OCI-LY3 (cell line): ENCODE measurements around the gene PMEL.
"Not testable (repeated sequence)": the region's sequence is repeated elsewhere in the genome, so short reads cannot be mapped to it uniquely, and the experiment has no call there.

Experiments
- H2AFZ ChIP-seq: fragments of 200-600, 300-600 bp; shearing (Covaris generic); 2 replicates; pipeline ENCODE4 v1.6.0; 2014; ENCODE audit warnings: antibody characterized with exemption, low read depth, low read length
- H3K27ac ChIP-seq: fragments of 200-600, 300-600 bp; sonication (generic); 2 replicates; pipeline ENCODE4 v1.5.1; 2014; ENCODE audit warnings: mild to moderate bottlenecking, low read length, moderate library complexity, mixed read lengths
- H3K27me3 ChIP-seq: fragments of 200-600, 300-600 bp; sonication (generic); 2 replicates; pipeline ENCODE4 v1.6.1; 2014; ENCODE audit warnings: low read depth, low read length, mixed read lengths
- H3K36me3 ChIP-seq: fragments of 200-600, 300-600 bp; sonication (generic); replicated peaks from 2 replicates; pipeline ENCODE3; 2014; ENCODE audit warnings: low read depth, low read length, mixed read lengths
- H3K4me1 ChIP-seq: fragments of 300-600, 200-600 bp; sonication (generic); 2 replicates; pipeline ENCODE4 v1.6.1; 2014; ENCODE audit warnings: low read length, mixed read lengths
- H3K4me2 ChIP-seq: fragments of 200-600, 300-600 bp; sonication (generic); 2 replicates; pipeline ENCODE4 v1.6.1; 2014; ENCODE audit warnings: low read length, mixed read lengths
- H3K4me3 ChIP-seq: fragments of 300-600, 200-600 bp; sonication (generic); 2 replicates; pipeline ENCODE4 v1.5.1; 2014; ENCODE audit warnings: antibody characterized with exemption, mild to moderate bottlenecking, low read length, moderate library complexity
- H3K79me2 ChIP-seq: fragments of 300-600, 200-600 bp; shearing (Covaris generic); 2 replicates; pipeline ENCODE4 v1.6.1; 2014; ENCODE audit warnings: mild to moderate bottlenecking, low read length, mixed read lengths
- H3K9ac ChIP-seq: fragments of 300-600, 200-600 bp; shearing (Covaris generic); 2 replicates; pipeline ENCODE4 v1.6.0; 2014; ENCODE audit warnings: mild to moderate bottlenecking, low read length, moderate library complexity
- H3K9me3 ChIP-seq: fragments of 200-600, 300-600 bp; shearing (Covaris generic); 2 replicates; pipeline ENCODE4 v1.6.1; 2014; ENCODE audit warnings: low read length, mixed read lengths; ENCODE audit not compliant: insufficient read depth
- H4K20me1 ChIP-seq: fragments of 200-600, 300-600 bp; sonication (generic); 2 replicates; pipeline ENCODE4 v1.6.1; 2016; ENCODE audit warnings: low read length, mixed read lengths; ENCODE audit not compliant: insufficient read depth
- EZH2phosphoT487 ChIP-seq: fragments of 200-600 bp; shearing (Covaris generic); IDR thresholded peaks from 2 replicates; pipeline ENCODE4 v1.6.1; 2018; ENCODE audit warnings: antibody characterized with exemption, mixed run types, low read depth
- TF ChIP-seq, protein P1 (sequence below): fragments of 200-600, 300-600 bp; sonication (generic); IDR thresholded peaks from 2 replicates; pipeline ENCODE4 v1.5.1; 2014; ENCODE audit warnings: antibody characterized with exemption, low read length, low read depth

The PMEL gene

GRCh38 chr12:56001487-56002100, 35.8 kb upstream of the PMEL start:
- Histone ChIP-seq H3K4me1 (peaks cover 6% of the 10 kb centered on the region), H3K27ac (no peak overlapping the region), H3K36me3 (peaks cover under 1% of the 10 kb centered on the region), H4K20me1 (no peaks in the 10 kb centered on the region), H3K9me3 (no peaks in the 10 kb centered on the region), H2AFZ (no peak overlapping the region), H3K9ac (no peak overlapping the region), H3K4me2 (no peak overlapping the region), H3K4me3 (no peak overlapping the region), H3K27me3 (no peaks in the 10 kb centered on the region), H3K79me2 (no peaks in the 10 kb centered on the region)
- TF ChIP-seq EZH2phosphoT487: no peak
- TF ChIP-seq, protein P1, sequence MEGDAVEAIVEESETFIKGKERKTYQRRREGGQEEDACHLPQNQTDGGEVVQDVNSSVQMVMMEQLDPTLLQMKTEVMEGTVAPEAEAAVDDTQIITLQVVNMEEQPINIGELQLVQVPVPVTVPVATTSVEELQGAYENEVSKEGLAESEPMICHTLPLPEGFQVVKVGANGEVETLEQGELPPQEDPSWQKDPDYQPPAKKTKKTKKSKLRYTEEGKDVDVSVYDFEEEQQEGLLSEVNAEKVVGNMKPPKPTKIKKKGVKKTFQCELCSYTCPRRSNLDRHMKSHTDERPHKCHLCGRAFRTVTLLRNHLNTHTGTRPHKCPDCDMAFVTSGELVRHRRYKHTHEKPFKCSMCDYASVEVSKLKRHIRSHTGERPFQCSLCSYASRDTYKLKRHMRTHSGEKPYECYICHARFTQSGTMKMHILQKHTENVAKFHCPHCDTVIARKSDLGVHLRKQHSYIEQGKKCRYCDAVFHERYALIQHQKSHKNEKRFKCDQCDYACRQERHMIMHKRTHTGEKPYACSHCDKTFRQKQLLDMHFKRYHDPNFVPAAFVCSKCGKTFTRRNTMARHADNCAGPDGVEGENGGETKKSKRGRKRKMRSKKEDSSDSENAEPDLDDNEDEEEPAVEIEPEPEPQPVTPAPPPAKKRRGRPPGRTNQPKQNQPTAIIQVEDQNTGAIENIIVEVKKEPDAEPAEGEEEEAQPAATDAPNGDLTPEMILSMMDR: no peak

DNA sequence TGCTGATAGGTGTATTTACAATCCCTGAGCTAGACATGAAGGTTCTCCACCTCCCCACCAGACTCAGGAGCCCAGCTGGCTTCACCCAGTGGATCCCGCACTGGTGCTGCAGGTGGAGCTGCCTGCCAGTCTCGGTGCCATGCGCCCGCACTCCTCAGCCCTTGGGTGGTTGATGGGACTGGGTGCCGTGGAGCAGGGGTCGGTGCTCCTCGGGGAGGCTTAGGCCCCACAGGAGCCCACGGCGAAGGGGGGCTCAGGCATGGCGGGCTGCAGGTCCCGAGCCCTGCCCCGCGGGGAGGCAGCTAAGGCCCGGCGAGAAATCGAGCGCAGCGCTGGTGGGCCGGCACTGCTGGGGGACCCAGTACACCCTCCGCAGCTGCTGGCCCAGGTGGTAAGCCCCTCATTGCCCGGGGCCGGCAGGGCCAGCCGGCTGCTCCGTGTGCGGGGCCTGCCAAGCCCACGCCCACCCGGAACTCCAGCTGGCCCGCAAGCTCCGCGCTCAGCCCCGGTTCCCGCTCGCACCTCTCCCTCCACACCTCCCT, 34.2 kb upstream of the PMEL start:
- H3K9me3 ChIP-seq, H3K4me3 ChIP-seq, H3K4me2 ChIP-seq: not testable (repeated sequence)

GRCh38 chr12:55999522-55999921, 33.7 kb upstream of the PMEL start:
- not testable (repeated sequence) for H3K4me3 ChIP-seq, H3K9me3 ChIP-seq, H3K36me3 ChIP-seq, H3K9ac ChIP-seq, H3K4me1 ChIP-seq, H3K4me2 ChIP-seq, H3K27me3 ChIP-seq, H4K20me1 ChIP-seq, H3K79me2 ChIP-seq, H3K27ac ChIP-seq, H2AFZ ChIP-seq

More for the DNA sequence above, 34.2 kb upstream of the PMEL start:
- not testable (repeated sequence) for H3K4me1 ChIP-seq, H2AFZ ChIP-seq, H3K27ac ChIP-seq, H4K20me1 ChIP-seq, H3K9ac ChIP-seq, H3K27me3 ChIP-seq, H3K36me3 ChIP-seq, H3K79me2 ChIP-seq

GRCh38 chr12:55997535-55997859, 31.7 kb upstream of the PMEL start:
- H3K9ac ChIP-seq: no peak overlapping the region
- H4K20me1 ChIP-seq: no peaks in the 10 kb centered on the region
- peaks cover 5% of the 10 kb centered on the region for H3K36me3 ChIP-seq
- H3K79me2 ChIP-seq: no peaks in the 10 kb centered on the region
- no peak for TF ChIP-seq EZH2phosphoT487
- TF ChIP-seq, protein P1: no peak
- H3K4me3 ChIP-seq: peak overlapping the region; percentile 30; the same call in 1 of the 2 replicates
- H3K27me3 ChIP-seq: no peaks in the 10 kb centered on the region
- peaks cover 6% of the 10 kb centered on the region for H3K4me1 ChIP-seq
- H3K4me2 ChIP-seq: no peak overlapping the region
- no peaks in the 10 kb centered on the region for H3K9me3 ChIP-seq
- no peak overlapping the region for H2AFZ ChIP-seq
- no peak overlapping the region for H3K27ac ChIP-seq

GRCh38 chr12:55996715-55997534, 31.1 kb upstream of the PMEL start, which contains the start of gene SUOX:
SUOX (plus strand) TSS chr12:55997276; CDS start chr12:56002222, 4,946 bp downstream.
- H3K9ac ChIP-seq: no peak within 1 kb of the TSS

More at GRCh38 chr12:55996715-55997534, 31.1 kb upstream of the PMEL start, which contains the start of gene SUOX:
- Histone ChIP-seq H3K79me2 (no peaks in the 10 kb centered on the region), H2AFZ (no peak within 1 kb of the TSS), H3K27me3 (no peaks in the 10 kb centered on the region), H3K4me1 (peaks cover 6% of the 10 kb centered on the region), H3K36me3 (peaks cover 7% of the 10 kb centered on the region), H3K4me3 (peak within 1 kb of the TSS; percentile 30), H3K9me3 (no peaks in the 10 kb centered on the region), H3K4me2 (peak within 1 kb of the TSS; percentile 50), H3K27ac (no peak within 1 kb of the TSS), H4K20me1 (no peaks in the 10 kb centered on the region)
- TF ChIP-seq, protein P1: no peak
- no peak for TF ChIP-seq EZH2phosphoT487
